ENCODE measurements around the gene PADI3. TPM values are rescaled to one million over a fixed set of nuclear protein-coding genes. Genes with fewer than 3 reads are reported as not detected.

PADI3 gene
- total RNA-seq, 4 donors from 2014 or later = 0.23 to 2.1 TPM; not detected in 2

DNA sequence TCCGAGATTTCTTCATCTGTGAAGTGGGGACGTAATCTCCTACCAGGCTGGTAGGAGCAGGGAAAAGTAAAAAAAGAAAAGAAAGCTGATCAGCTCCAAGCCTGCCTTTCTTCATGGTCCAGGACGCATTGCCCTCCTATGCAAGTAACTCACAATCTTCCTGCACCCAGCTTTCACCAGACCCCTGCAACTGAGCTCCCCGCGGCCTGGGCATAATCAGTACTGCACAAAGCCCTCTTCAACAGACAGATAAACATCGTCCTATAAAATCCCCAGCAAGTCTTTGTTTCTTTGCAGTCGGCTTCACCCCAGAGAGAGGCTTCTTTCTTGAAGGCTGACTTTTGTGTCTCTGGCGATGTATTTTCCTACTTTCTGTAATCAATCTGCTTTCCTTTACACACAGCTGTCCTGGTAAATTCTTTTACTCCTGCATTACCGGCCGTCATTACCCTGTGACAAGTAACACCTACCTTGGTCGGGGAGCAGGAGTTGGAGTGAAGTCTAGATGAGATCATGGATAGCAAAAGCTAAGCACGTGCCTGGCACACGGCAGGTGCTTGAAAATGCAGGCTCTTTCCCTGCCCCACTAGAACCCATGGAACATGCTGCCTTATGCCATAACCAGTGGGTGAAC, 35.6 kb upstream of the PADI3 start:
- H3K4me3 ChIP-seq (ENCODE audit: low read depth, poor library complexity, severe bottlenecking) = no peak overlapping the region
- TF ChIP-seq POLR2A (IDR thresholded peaks at IDR 0.05) = no peak
- TF ChIP-seq, protein P1, sequence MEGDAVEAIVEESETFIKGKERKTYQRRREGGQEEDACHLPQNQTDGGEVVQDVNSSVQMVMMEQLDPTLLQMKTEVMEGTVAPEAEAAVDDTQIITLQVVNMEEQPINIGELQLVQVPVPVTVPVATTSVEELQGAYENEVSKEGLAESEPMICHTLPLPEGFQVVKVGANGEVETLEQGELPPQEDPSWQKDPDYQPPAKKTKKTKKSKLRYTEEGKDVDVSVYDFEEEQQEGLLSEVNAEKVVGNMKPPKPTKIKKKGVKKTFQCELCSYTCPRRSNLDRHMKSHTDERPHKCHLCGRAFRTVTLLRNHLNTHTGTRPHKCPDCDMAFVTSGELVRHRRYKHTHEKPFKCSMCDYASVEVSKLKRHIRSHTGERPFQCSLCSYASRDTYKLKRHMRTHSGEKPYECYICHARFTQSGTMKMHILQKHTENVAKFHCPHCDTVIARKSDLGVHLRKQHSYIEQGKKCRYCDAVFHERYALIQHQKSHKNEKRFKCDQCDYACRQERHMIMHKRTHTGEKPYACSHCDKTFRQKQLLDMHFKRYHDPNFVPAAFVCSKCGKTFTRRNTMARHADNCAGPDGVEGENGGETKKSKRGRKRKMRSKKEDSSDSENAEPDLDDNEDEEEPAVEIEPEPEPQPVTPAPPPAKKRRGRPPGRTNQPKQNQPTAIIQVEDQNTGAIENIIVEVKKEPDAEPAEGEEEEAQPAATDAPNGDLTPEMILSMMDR (IDR thresholded peaks at IDR 0.05) = no peak
- 55 to 56% methylated on average over 13 of the region's 13 CpGs for WGBS, 2 donors
- intact Hi-C loops (cut with DNase I; ENCODE audit: low total_unique reads) = no loop called here
- DNase-seq (ENCODE audit: low spot score in 2 of 2) = no peak

DNA sequence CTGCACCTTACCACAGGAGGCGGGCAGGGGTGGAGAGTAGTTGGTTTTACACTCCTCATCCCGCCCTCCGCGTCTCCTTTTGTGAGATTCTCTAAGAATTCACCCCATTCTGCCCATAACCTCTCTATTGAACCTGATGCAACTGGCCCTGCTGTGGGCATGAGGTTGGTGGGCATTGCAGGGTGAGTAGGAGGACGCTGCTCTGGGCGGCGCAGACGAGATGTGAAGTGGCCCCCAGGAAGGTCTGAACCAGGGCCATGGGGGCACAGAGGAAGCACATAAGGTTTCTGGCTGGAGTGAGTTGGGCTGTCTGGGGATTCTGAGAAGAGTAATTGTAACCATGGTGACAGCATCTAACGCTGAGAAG, 35.1 kb upstream of the PADI3 start:
- TF ChIP-seq POLR2A (IDR thresholded peaks at IDR 0.05) = no peak
- TF ChIP-seq, protein P1 (IDR thresholded peaks at IDR 0.05) = no peak
- H3K4me3 ChIP-seq (ENCODE audit: low read depth, poor library complexity, severe bottlenecking) = no peak overlapping the region
- intact Hi-C loops (cut with DNase I; ENCODE audit: low total_unique reads) = no loop called here
- WGBS, 2 donors = 75 to 84% methylated on average over 9 of the region's 9 CpGs
- DNase-seq (ENCODE audit: low spot score in 2 of 2) = no peak

DNA sequence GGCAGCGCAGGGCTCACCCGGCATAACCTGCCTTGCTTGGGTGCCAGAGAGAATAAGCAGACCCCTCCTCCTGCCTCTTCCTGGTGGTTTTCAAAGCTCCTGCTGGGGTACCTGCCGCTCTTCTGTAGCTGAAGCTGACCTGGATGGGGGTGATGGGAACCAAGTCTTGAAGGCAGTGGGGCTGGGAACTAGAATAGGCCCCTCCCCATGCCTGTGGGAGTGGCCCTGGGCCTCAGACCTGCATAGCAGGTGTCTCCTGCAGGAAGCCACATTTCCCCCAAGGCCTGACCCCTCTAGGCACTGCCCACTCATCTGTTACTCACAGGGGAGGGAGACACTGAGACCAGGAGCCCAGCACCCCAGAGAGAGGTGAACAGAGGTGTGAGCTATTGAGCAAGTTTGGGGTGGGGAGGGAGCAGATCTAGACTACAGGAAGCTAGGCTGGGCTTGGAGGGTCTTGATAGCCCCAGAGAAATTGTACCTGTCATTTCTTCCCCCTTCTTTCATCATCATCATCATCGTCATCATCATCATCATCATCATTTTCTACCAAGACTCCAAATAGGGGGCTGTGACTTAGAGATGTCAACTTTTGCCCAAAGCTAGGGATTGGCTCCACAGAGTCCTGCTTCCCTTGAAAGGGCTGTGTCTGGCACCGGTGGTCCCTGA, 33.9 kb upstream of the PADI3 start:
- 69% methylated on average over 5 of the region's 5 CpGs for WGBS, 2 donors
- no peak for DNase-seq (ENCODE audit: low spot score in 2 of 2)
- TF ChIP-seq POLR2A (IDR thresholded peaks at IDR 0.05) = no peak
- TF ChIP-seq, protein P1 (IDR thresholded peaks at IDR 0.05) = no peak
- H3K4me3 ChIP-seq (ENCODE audit: low read depth, poor library complexity, severe bottlenecking) = no peak overlapping the region
- intact Hi-C loops (cut with DNase I; ENCODE audit: low total_unique reads) = no loop called here

DNA sequence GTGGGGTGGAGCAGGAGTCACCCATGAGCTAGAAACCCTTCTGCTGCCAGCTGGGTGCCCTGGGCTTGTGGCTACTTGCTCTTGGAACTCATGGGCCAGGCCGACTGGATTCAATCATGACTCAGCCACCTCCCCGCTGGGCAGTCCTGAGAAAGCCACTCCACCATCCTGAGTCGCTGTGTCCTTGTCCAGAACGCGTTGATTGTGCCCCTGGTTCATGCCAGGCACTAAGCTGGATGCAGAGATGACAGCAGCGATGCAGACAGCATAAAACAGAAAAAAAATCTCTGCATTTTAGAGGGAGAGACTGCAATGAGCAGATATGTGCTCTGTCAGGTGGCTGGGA, 33.4 kb upstream of the PADI3 start:
- no peak overlapping the region for H3K4me3 ChIP-seq (ENCODE audit: low read depth, poor library complexity, severe bottlenecking)
- TF ChIP-seq, protein P1 (IDR thresholded peaks at IDR 0.05) = no peak
- no peak for TF ChIP-seq POLR2A (IDR thresholded peaks at IDR 0.05)
- intact Hi-C loops (cut with DNase I; ENCODE audit: low total_unique reads) = no loop called here
- no peak for DNase-seq (ENCODE audit: low spot score in 2 of 2)
- 66 to 67% methylated on average over 6 of the region's 6 CpGs for WGBS, 2 donors

DNA sequence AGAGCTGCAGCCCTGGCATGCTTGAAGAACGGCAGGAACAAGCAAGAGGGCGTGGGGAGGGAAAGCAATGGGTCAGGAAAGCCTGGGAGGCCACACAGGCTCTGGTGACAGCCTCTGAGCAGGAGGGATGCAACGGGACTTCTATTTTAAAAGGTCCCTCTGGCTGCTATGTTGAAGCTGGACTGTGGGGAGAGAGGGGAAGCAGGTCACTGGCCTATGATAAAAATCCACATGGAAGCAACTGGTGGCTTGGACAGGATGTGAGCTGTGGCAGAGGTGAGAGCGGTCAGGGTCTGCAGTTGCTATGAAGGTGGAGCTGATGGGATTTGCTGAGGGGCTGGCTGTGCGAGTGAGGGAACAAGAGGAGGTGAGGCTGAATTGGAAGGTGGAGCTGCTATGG, 32.8 kb upstream of the PADI3 start:
- no peak overlapping the region for H3K4me3 ChIP-seq (ENCODE audit: low read depth, poor library complexity, severe bottlenecking)
- intact Hi-C loops (cut with DNase I; ENCODE audit: low total_unique reads) = no loop called here
- 56 to 67% methylated on average over 5 of the region's 5 CpGs for WGBS, 2 donors

More for the DNA sequence above, 32.8 kb upstream of the PADI3 start:
- TF ChIP-seq, protein P1 (IDR thresholded peaks at IDR 0.05) = no peak
- TF ChIP-seq POLR2A (IDR thresholded peaks at IDR 0.05) = no peak
- DNase-seq (ENCODE audit: low spot score in 2 of 2) = no peak
